GM19328 (cell line): ENCODE data around the gene SLC6A8.

Source experiments
- ATAC-seq: cut with Tn5 transposase; IDR thresholded peaks from one replicate; pipeline ENCODE4 v1.9.1; 2021; ENCODE audit warnings: mild to moderate bottlenecking, moderate library complexity; ENCODE audit not compliant: unreplicated experiment

SLC6A8 gene

DNA sequence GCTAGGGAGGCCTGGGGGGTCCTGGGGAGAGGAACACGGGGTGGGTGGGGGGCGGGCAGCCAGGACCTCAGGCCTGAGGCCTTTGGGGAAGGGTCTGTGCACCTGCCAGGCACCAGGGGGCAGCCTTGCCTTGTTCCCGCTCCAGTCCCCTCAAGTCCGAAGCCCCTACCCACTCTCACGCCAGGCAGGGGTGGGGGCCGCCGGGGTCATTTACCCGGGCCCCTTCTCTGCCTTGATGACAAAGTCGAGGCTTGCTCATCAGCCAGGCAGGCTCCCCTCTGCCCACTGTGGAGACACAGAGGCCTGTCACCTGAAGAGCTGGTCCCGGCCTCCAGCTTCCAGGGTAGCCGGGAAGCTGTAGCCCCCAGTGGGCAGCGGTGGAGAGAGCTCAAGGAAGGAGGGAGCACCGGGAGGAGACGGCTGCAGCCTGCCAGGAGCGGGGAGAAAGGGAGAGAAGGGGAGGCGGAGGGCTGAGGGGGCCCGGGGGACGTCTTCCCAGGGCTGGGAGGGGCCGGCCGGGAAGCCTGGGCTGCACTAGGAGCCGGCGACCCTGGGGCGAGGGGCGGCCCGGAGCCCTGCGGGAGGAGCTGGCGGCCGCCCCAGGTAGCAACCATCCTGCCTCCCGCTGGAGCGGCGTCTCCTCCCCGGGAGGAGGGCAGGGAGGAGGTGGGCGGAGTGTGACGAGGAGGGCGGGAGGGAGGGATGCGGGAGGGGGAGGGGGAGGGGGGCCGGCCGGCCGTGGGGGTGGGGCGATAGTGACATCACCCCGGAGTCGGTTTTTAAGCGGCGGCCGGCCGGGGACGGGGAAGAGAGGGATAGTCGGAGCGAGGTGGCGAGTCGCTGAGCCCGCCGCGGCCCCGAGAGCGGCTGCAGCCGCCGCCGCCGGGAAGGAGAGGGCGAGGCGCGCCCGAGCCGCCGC, at the start of gene SLC6A8:
SLC6A8 (plus strand) TSS at position 806 of the 919 bp plus-strand sequence. CDS start 649 bp downstream, outside the sequence.
- ATAC-seq: no peak

DNA sequence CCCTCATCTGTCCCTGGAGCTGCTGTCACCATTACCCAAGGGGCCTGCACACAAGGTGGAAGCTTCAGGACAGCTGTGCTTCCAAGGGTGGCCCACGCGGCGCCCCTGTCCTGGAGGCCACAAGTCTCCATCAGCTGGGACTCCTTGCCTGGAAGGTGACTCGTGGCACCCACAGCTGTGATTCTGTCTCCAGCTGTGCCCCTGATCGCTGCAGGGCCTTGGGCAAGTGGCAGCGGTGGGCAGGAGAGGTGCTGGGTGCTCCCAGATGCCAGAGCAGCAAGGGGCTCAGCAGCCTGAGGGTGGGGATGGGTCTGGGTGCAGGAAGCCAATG, 49.7 kb upstream of the SLC6A8 start:
- no peak for ATAC-seq

DNA sequence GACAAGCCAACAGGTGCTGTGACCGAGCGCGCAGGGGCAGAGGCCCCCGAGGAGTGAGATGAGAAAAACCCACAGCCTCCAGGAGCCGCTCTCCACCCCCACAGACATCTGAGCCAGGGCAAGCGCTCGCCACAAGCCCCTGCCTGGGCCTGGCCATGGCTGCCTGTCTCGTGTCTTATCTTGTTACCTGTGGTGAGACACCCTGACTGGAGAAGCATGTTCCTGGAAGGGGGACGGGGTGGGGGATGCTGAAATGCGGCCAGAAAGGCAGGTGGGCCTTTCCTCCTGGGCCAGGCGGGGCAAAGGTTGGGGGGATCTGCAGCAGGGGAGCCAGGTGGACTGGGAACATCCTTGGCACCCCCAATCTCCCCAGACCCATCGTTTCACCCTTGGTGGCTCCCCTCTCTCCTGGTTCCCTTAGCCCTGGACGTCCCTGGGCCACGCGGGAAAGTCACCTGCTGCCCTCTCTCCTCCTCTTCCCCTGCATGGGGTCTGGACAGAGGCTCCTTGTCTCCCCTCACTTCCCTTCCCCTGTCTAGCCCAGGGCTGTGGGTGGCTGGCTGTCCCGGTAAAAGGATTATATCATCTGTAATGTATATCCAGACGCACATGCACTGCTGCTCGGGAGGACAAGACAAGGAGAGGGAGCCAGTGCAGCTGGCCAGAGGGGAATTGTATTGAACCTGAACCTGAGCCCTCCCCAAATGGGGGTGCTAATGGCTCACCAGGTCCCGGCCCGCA, 49.1 kb upstream of the SLC6A8 start:
- ATAC-seq: no peak

DNA sequence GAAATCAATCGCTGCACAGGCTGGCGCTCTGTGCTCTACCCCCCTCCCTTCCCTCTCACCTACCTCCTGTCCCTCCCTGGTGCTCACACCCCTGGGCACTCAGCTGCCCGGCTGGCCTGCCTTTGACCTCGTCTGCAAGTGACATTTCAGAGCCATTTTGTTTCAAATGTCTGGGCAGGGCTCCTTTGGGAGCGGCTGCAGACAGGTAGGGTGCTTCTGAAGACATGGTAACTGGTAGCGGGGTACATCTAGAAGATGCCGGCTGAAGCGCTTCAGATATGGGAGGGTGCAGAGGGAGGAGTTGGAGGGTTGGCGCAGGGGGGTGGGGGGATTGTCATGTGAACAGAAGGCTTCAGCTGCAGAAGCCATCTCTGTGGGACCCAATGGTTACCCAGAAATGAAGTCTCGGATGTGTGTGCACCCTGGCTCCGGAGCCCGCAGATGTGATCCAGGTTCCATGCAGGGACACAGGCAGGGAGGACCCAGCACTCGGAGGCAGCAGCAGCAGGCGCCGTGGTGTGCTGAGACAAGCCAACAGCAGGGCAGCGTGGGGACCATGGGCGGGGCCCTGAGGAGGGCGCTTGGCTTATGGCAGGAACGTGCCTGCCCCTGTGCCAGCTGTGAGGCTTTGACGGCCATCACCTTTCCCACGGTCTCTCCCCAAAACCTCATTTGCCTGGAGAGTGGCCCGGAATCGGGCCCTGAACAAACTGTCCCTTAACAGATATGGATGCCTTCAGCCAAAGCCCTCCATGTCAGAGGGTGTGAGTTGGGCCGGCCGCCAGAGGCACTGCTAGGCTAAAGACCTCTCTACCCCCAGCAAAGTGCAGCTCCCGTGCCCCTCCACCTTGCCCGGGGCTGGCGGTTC, 48.3 kb upstream of the SLC6A8 start:
- no peak for ATAC-seq

DNA sequence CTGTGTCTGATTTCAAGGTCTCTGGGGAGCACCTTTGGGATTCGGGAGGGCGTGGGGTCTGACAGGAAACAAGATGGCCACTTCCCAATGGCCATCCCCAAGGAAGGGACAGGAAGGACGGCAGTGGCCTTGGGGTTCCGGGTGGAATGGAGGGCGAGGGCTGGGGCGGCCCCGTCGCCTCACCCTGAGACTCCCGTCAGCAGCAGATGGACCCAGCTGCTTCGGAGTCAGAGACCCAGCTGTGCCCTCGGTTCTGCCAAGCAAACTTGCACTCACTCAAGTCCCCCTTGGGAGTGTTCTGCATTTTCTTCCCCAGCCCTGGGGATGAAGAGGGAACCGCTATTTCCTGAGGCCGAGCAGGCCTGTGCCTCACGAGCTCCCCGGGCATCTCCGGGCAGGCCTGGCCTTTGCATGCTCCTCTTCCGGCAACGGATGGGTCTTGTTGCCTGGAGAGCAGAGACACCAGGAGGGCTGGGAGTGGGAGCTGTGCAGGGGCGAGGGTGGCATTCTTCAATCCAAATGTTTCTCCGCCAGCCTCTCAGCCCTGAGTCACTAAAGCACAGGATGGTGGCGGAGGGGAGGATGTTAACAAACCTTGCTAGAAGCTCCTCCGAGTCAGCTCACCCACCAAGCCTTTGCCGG, 47.6 kb upstream of the SLC6A8 start:
- no peak for ATAC-seq

DNA sequence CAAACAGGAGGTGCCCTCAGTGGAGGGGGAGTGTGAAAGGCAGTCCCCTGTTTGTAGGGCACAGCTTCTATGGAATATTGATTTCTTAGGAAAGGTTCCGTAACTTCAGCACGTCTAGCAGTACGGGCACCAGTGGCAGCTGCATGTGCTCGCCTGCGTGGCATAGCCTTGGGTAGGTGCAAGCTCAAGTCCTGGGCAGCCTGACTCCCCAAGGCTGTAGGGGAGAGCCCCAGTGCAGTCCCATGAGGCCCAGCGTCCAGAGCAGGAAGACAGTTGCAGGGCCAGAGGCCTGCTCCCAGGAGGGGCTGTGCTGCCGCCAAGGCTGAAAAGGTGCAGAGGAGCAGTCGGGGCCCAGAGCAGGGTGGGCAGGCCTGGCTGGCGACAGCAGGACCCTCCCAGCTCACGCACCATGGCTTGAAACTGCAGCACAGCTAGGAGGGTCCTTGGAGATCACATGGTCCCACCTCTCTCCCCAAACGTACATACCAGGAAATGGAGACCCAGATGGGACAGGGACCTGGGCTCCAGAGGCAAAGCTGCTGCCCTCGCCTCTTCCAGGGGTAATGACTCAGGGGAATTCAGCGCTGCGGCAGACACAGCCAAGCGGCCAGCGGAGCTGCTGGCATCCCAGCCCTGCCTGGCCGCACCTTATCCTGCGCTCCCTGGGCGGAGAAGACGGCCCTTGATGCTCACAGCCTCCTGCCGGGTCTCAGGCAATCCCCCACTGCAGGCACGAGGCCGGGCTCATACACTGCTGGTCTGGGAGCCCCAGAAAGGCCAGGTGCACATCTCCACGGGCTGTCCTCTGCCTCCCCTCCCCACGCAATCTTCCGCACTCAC, 46.8 kb upstream of the SLC6A8 start:
- ATAC-seq: no peak

DNA sequence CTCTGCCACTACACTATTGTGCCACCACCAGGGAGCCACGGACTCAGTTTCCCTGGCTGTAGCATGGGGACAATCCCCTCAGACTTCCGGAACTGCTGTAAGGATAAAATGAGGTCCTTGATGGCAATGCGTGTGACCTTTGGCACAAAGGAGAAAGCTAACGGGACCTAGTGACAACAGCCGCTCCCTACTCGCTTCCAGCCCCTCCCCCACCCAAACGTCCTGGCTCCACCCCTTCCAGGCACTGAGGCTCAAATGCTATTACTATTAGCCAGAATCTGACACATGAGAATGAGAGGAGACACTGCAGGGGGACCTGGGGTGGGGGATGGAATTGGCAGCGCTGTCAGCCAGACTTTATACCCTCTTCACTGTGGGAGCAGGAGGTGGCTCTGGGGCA, 46.1 kb upstream of the SLC6A8 start:
- ATAC-seq: no peak

DNA sequence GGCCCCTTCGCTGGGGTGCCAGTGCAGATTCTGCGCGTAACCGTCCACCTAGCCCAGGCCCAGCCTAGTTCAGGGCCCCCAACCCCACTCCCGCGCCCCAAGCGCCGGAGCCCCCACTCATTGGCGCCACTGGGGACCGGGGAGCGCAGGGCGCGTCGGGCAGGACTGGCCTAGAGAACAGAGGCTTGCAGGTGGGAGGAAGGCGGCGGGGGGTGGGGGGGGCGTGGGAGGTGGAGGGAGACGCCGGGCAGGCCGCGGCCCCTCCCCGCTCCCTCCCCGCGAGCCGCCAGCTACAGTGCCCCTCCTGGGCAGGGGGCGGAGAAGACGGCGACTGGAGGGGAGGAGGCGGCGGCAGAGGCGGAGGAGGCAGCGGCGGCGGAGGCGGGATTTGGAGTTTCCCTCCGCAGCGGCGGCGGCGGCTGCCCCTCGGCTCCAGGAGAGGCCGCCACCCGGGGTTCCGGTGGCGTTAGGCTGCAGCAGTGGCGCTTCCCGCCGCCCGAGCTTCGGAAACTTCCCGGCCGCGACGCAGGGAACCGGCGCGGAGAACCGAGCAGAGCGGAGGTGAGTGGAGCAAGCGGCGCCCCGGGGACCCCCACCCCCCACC, 45.6 kb upstream of the SLC6A8 start:
- ATAC-seq: no peak

DNA sequence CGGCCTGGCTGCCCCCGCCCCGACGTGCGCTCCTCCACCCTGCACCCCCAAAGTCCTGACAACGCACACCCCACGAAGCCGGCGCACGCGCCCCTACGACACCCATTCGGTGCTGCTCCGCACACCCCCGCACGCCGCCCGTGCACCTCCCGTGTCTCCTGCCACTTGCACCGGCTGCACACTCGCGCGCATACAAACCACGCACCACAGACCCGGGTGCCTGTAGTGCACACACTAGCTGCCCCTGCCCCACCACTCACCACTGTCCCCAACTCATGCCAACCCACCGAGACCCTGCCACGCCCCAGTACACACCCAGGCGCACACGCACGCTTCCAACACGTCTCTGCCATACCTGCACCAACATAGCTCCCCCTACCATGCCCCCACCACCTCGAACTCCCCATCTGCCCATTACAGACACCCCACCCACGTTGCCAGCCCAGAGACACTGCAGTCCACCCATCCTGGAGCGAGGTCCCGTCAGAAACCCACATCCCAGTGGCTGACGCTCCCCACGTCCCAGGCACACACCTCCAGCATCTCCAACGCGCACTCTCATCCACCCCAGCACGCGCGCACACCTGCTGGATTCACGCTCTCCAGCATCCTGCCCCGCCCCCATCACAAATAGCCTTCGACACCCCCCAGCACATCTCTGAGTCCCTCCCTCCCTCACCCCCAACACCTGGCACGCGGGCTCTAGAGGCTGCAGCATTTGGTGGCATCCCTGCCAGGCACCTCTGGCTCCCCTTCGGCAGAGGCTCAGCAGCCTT, 44.9 kb upstream of the SLC6A8 start:
- no peak for ATAC-seq

DNA sequence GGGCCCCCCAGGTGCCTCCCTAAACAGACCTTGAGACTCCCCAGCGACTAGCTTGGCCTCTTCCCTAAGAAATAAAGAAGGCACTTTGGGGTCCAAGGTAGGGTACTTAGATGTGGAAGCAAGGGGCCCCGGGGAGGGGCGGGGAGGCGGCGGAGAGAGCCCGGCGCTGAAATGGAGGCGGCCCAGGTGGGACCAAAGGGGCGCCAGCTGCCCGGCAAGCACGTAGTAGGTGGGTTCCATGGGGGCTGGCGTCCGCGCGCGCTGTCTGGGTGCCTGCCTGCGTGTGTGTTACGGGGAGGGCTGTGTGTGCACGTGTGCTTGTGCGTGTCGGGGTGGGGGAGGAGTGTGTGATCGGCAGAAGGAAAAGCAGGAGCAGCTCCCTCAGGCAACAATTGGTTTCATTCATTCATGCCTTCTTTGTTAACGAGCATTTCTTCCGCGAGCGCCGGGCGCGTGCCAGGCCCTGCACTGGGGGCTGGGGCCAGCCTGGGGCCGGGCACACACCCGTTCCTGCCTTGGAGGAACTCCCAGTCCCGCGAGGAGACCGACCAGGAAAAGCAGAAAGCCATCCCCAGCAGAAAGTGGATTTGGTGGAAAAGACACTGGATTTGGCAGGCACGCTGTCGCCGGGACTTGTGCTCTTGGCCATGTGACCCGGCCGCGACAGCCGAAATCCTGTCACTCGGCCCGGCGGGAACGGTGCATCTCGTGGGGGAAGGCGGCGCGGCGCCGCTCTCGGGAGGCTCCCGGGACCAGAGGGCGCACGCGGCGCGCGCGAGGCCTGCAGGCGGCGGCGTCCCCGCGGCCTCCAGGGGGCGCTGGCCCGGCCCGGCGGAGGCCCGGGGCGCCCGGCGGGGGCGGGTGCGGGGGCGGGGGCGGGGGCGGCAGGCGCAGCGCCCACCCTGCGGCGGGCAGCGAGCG, 44.0 kb upstream of the SLC6A8 start:
- no peak for ATAC-seq

DNA sequence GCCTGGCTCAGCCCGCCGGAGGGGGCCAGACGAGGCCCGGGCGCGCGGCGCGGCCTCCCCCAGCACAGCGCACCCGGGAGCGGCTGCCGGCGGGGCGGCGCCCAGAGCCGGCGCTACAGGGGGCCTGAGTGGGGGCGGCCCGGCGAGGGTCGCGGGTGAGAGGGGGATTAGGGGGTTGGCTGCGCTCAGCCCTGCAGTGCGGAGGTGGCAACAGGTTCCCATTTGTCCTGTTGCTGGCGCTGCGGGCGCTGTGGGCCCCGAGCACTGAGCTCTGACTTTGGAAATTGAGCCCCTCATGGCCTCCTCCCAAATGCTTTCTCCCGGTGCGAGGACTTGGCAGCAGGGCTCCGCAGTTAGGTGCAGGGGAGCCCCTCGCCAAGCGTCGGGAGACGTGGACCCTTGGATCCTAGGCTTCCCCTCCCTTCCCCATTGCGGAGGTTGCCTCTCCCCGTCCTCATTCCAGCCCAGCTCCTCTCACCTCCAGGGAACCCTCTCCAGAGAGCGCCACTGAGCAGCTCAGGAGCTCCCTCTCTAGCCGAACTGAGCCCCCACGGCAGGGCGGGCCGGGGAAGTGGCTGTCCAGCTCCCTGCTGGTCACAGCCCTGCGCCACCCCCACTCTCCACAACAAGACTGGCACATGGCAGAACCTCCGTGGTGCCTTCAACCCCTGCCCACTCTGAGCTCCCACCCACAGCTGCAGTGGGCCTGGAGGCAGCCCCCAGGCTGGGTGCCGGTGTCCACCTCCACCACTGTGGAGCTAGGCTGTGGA, 43.2 kb upstream of the SLC6A8 start:
- ATAC-seq: no peak

DNA sequence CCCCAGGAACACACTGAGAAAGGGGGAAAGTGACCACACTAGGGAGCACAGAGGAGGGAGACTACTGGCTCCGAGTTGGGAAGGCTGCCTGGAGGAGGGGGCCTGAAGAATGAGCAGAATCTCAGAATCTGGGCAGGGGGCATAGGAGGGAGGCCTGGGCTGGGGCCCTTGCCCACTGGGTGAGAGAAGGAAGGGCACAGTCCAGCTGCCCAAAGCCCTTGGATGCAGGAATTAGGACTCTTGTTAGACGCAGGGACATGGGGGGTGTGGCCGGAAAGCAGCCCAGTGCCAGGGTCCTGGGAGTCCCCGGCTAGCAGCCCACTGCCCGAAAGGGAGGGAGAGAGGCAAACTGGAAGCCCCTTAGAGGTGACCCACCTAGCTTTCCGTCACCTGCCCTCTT, 42.6 kb upstream of the SLC6A8 start:
- ATAC-seq: no peak

DNA sequence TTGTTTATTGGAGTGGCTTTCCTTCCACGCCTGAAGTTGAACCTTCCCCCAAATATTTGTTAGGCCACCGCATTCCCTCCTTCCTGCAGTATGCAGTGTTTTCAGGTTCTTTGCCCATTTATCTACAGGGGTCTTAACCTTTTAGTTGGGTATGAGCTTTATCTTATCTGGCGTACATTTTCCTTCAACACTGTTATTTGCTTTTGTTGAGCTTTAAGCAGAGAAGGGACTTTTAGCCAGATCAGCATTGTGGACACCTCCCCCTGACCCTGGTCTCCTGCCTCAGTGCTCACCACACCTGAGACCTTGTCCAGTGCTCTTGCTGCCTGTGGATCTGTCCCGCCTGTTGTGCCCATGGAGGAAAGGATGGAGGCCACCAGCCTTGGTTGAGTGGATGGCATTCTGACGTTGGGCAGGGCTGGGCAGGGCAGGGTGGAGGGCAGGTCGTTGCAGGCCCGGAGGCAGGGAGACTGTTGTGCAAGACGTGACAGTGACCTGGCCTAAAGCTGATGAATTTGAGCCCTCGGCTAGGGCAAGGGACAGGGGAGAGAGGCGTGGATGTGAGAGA, 41.7 kb upstream of the SLC6A8 start:
- no peak for ATAC-seq

DNA sequence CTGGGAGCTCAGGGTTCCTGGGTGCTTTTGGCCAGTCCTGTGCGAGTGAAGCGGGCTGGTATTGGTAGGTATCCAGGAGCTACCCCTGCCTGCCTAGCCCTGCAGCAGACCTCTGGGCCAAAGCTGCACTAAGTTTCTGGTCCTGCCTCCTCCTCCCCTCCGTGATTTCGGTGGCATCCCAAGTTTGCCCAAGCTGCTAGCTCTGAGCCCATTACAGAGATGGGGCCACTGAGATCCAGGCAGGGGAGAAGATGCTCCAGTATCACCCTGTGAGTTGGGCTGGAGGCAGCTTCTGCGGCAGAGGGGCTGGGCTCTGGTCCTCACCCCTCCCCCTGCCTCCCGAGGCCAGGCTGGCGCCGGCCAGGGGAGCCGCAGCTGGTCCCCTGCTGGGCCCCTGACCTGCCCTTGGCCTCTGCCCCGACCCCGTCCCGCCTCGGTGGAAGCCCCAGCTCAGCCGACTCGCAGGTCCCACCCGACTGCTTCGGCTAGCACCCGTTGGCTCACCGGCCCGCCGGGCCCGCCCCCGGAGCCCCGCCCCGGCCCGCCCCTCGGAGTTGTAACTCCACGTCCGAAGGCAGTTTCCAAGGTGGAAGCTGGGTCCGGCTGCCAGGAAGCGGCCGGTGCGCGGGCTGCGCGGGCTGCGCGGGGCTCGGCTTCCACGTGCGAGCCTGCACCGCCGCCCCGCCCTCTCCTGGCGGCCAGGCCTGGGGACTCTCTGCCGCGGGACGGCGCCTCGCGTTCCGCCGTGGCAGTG, 40.9 kb upstream of the SLC6A8 start, which contains the start of gene DUSP9:
DUSP9 (plus strand) TSS at position 584 of the 754 bp plus-strand sequence. CDS start 751 bp downstream, outside the sequence.
- ATAC-seq: no peak

DNA sequence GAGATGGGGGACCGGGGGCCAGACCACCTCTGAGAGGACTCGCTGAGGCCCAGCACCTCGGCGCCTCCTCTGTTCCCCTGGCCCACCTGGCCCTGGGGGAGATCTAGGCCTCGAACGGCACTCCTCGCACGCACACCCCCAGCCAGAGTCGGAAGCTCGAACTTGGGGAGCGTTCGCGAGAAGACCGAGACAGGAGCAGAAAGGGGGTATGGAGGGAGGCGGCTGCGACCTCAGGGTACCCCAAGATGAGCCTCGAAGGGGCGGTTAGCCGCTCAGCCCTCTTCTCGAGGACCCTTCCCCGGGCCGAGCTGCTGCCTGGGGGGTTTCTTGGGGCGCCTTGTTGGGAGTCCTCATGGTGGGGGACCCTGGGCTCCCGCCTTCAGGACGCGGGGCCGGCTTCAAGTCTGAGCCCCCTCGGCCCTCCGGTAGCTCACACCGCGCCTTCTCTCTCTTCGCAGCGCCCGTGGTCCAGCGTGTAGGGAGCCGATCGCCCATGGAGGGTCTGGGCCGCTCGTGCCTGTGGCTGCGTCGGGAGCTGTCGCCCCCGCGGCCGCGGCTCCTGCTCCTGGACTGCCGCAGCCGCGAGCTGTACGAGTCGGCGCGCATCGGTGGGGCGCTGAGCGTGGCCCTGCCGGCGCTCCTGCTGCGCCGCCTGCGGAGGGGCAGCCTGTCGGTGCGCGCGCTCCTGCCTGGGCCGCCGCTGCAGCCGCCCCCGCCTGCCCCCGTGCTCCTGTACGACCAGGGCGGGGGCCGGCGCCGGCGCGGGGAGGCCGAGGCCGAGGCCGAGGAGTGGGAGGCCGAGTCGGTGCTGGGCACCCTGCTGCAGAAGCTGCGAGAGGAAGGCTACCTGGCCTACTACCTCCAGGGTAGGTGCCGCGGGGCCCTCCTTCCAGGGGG, 40.0 kb upstream of the SLC6A8 start:
- no peak for ATAC-seq
